CD4-positive, alpha-beta T cell treated with Interleukin-4 for 1 hour (primary cell): Measurements from ENCODE around the gene PTPN20.
A peak's percentile ranks its signal among the peaks of the same experiment; 100 is the strongest.

Source experiments
- DNase-seq, 2 donors: peaks; one replicate each; pipeline ENCODE4 v3.0.0-alpha.2; 2020 to 2022

The PTPN20 gene

GRCh38 chr10:47035171-47035818 lies 124.1 kb downstream of the PTPN20 start:
- no peak for DNase-seq

GRCh38 chr10:47035819-47036337 lies 124.7 kb downstream of the PTPN20 start:
- peak in 1 of 2 donors; percentile 10 for DNase-seq

GRCh38 chr10:47036771-47037170 lies 125.5 kb downstream of the PTPN20 start:
- no peak for DNase-seq

GRCh38 chr10:47037654-47038425 lies 126.6 kb downstream of the PTPN20 start:
- no peak for DNase-seq

GRCh38 chr10:47038881-47039561 lies 127.8 kb downstream of the PTPN20 start:
- DNase-seq: no peak

- no peak for DNase-seq
Measured at GRCh38 chr10:47039562-47039913, 128.3 kb downstream of the PTPN20 start.

- DNase-seq: no peak
Measured at GRCh38 chr10:47040041-47040491, 128.8 kb downstream of the PTPN20 start.

GRCh38 chr10:47040681-47041080 lies 129.5 kb downstream of the PTPN20 start:
- no peak for DNase-seq

- DNase-seq: no peak
Measured at GRCh38 chr10:47041396-47042198, 130.4 kb downstream of the PTPN20 start.

GRCh38 chr10:47042199-47042473 lies 130.9 kb downstream of the PTPN20 start:
- DNase-seq: no peak

GRCh38 chr10:47042780-47043750 lies 131.8 kb downstream of the PTPN20 start:
- no peak for DNase-seq

GRCh38 chr10:47043928-47044538 lies 132.8 kb downstream of the PTPN20 start:
- DNase-seq: no peak

- DNase-seq: no peak
Measured at GRCh38 chr10:47044741-47045140, 133.5 kb downstream of the PTPN20 start.

GRCh38 chr10:47045331-47045861 lies 134.2 kb downstream of the PTPN20 start:
- DNase-seq: no peak

- no peak for DNase-seq
Measured at GRCh38 chr10:47046321-47047126, 135.3 kb downstream of the PTPN20 start.

GRCh38 chr10:47047127-47047504 lies 135.9 kb downstream of the PTPN20 start:
- DNase-seq: no peak

- DNase-seq: peak; percentile 67 to 70
Measured at GRCh38 chr10:47047577-47048525, 136.6 kb downstream of the PTPN20 start.

GRCh38 chr10:47048526-47048905 lies 137.3 kb downstream of the PTPN20 start:
- no peak for DNase-seq
